Measurements from ENCODE around the gene PGAM5.

DNA sequence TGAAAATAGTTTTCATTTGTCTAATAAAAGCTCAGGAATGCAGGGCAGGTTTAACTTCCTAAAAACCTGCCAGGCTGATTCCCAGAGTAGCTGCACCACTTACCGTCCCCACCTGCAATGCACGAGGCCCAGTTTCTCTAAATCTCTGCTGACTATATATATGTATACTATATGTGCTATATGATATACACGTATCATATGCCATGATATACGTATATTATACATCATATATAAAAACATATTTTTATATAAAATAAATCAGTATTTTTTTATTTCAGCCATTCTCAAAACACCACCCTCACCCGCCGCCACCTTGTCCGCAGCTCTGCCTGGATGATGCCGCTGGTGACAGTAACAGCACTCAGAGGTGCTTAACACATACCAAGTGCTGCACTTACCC lies 48.7 kb downstream of the PGAM5 start:
- TF ChIP-seq, protein P1, sequence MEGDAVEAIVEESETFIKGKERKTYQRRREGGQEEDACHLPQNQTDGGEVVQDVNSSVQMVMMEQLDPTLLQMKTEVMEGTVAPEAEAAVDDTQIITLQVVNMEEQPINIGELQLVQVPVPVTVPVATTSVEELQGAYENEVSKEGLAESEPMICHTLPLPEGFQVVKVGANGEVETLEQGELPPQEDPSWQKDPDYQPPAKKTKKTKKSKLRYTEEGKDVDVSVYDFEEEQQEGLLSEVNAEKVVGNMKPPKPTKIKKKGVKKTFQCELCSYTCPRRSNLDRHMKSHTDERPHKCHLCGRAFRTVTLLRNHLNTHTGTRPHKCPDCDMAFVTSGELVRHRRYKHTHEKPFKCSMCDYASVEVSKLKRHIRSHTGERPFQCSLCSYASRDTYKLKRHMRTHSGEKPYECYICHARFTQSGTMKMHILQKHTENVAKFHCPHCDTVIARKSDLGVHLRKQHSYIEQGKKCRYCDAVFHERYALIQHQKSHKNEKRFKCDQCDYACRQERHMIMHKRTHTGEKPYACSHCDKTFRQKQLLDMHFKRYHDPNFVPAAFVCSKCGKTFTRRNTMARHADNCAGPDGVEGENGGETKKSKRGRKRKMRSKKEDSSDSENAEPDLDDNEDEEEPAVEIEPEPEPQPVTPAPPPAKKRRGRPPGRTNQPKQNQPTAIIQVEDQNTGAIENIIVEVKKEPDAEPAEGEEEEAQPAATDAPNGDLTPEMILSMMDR (IDR thresholded peaks at IDR 0.05; ENCODE audit: low read length) = no peak
- no peak for TF ChIP-seq EZH2phosphoT487 (IDR thresholded peaks at IDR 0.05; ENCODE audit: low read length)
- no peak for TF ChIP-seq EZH2 (optimal IDR thresholded peaks at IDR 0.05; ENCODE audit: low read depth, low read length)

Measured in MM.1S (cell line).